Cardiac septum (tissue), 1 donor: Measurements from ENCODE around the gene DNTTIP2. TPM values are rescaled to one million over a fixed set of nuclear protein-coding genes. Genes with fewer than 3 reads are reported as not detected.

Experiments
- DNase-seq: peaks from one replicate; pipeline ENCODE4 v3.0.0-alpha.2; 2020; ENCODE audit warnings: low spot score
- intact Hi-C: fragments of 100-400 bp; cut with DNase I; formaldehyde crosslinking; loops from one replicate; pipeline ENCODE4 v1.14.0; 2022
- microRNA-seq: library from miRNA; unstranded; fragments of <30 nt; microRNA quantifications from one replicate; pipeline ENCODE4 v1.2.0, GENCODE V29; 2020
- total RNA-seq: library from RNA; stranded (reverse); fragmentation: NEBNext Ultra II Directional; extraction: Animal tissue kit (Norgen Biotek cat#: 25700); gene quantifications from one replicate; pipeline ENCODE4 v1.2.1, GENCODE V29; 2021
- donor health status: DM: no; HTN: no; CAD: no.

DNTTIP2 gene
- total RNA-seq, 1 donor from 2014 or later = 41.8 TPM

DNA sequence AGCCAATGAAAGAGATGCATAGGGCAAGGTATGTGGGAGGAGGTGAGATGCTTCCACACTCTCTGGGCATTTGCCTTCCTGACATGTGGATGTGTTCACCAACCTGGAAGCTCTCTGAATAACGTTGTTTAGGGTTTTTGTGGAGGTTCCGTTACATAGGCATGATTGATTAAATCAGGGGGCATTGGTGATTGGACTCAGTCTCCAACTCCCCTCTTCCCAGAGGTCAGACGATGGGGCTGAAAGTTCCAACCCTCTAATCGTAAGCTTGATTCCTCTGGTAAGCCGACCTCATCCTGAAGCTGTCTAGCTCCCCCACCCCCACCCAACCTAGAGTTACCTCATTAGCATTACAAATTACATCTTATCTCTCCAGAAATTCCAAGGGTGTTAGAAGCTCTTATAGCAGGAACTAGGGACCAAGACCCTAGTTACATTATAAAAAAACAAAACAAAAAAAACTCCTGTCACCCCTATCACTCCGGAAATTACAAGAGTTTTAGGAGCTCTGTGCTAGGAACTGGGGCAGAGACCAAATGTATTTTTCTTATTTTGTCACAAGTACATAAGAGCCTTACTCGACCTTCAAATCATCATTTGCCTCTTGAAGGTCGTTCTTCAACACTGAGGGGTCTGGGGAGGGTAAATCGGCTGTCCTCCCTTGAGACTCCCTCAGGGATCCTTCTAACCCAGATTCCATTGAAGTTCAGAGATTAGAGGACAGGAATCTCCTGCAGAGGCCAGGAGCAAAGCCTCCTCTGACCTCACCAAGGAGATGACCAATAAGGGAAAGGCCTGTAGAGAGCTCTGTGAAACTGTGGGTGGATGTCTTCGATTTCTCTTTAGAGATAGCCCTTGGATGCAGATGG lies 58.2 kb downstream of the DNTTIP2 start:
- DNase-seq = no peak
- intact Hi-C loops = no loop called here

DNA sequence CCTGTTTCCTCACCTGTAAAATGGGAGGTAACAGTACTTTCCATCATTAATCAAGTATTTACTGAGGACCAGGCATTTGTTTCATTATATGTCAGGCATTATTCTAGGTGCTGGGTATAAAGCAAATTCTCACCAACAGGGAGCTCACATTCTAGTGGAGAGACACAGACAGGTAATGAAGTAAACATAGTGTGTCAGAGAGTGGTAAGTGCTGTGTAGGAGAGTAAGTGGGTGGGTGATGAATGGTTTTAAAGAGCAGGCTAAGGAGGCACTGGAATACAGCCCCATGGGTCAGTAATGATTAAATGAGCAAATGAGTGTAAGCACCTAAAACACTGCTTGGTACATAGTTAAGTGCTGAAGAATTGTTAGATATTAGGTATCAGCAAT lies 60.4 kb downstream of the DNTTIP2 start:
- intact Hi-C loops = no loop called here
- no peak for DNase-seq

- intact Hi-C loops = no loop called here
- no peak for DNase-seq
Measured at GRCh38 chr1:93817819-93818569, 61.0 kb downstream of the DNTTIP2 start.

DNA sequence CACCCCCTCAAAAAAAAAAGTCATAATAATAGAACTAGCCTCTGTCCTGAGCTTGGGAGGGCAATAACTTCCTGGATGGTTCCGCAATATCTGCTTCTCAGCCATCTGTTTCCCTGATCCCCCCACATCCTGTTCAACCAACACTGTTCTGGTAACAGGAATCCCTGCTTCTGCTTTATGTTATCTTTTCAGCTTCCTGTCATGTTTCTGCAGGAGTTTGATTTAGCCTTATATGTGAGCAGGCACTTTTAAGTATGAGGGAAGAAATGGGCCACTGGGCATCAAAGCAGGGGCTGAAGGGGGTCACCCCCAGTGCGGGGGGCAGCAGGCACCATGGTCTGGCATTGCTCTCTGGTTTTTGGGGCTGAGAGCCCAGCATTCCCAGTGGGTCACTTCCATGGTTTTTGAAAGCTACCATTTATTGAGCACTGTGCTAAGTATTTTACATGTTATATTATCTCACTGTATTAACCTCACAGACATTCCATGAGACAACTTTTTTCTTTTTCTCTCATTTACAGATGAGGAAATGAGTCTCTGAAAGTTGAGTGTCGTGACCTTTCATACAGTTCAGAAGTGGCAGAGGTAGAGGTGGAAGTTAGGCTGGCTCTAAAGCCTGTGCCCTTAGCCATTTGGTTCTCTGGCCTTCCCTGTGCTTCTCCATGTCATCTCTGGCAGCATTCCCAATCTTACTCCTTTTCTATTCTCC lies 61.9 kb downstream of the DNTTIP2 start:
- intact Hi-C loops = no loop called here
- no peak for DNase-seq

Small RNA genes lying within 50 kb of the gene (microRNA-seq; reads per million reads assigned to microRNA genes)
- 10.7 reads per million, percentile 23 among the genes with 10 or more reads in this experiment for gene MIR760

Other genes starting within 250 kb of the DNTTIP2 start
- gene BCAR3, start 197.4 kb downstream of the DNTTIP2 start, total RNA-seq = 6.9 TPM
- 10.5 TPM for gene GCLM, start 30.2 kb upstream of the DNTTIP2 start, total RNA-seq
- 0.19 TPM for gene ABCA4, start 241.9 kb upstream of the DNTTIP2 start, total RNA-seq